Fibroblast of lung (primary cell): ENCODE data around the gene ZNF548.

Source experiments
- CTCF ChIP-seq, 2 donors: IDR thresholded peaks in 1 of 2; conservative IDR thresholded peaks in 1 of 2; 1 replicate in 1 of 2; 2 replicates in 1 of 2; pipeline ENCODE4 v1.5.1; 2011 to 2012; ENCODE audit warnings: low read length in 2 of 2, control low read depth in 1 of 2, inconsistent platforms in 1 of 2, low read depth in 1 of 2, mild to moderate bottlenecking in 1 of 2
- EZH2 ChIP-seq: IDR thresholded peaks from 2 replicates; pipeline ENCODE4 v1.5.1; 2012; ENCODE audit warnings: low read length, control low read depth, mild to moderate bottlenecking; ENCODE audit errors: missing control alignments

DNA sequence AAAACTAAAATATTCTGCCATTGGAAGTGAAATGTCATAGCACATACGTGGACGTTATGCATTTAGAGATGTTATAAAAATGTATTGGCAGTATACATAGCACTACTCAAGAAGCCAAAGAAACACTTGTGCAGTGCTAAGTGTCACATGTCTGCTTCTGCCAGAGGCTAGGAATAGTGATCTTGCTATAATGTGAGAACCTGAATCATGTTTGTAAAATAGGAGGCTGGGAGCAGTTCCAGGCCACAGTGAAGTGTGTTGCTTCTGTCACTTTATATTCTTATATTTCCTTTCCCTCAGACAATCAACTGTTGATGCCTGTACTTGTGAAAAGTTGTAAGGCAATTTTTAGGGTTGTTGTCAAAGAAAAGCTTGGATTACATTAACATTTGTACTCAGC is 22.9 kb upstream of the ZNF548 start:
- no peak for TF ChIP-seq CTCF (conservative IDR thresholded peaks at IDR 0.05 in 1 of 2, IDR thresholded peaks at IDR 0.05 in 1 of 2; ENCODE audit: low read depth in 1 of 2, low read length in 2 of 2)
- TF ChIP-seq EZH2: no peak
